GM12874 (cell line): ENCODE measurements around the gene DRD4.

ENCODE experiments used
- CTCF ChIP-seq: IDR thresholded peaks from 2 replicates; pipeline ENCODE4 v1.5.1; 2011; ENCODE audit warnings: low read depth, mild to moderate bottlenecking, control low read depth, low read length, moderate library complexity; ENCODE audit not compliant: insufficient read depth

Gene DRD4

DNA sequence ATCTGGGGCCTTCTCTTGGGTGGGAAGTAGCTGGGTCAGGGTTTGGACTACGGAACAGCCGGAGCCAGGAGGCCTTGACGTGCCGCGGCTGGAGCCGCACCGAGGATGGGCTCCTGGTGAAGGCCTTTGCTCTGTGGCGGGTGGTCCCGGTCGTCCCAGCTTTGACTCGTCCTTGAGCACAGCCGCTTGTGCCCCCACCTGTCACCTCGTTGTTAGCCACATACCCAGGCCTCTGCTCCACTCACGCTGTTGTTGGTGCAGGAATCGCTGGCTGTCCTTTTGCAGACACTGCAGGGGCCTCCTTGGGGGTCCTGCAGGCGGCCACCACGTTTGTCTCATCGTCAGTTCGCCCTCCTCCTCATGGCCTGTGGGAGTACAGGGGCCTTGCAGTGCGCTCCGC lies 43.7 kb upstream of the DRD4 start:
- TF ChIP-seq CTCF = no peak

DNA sequence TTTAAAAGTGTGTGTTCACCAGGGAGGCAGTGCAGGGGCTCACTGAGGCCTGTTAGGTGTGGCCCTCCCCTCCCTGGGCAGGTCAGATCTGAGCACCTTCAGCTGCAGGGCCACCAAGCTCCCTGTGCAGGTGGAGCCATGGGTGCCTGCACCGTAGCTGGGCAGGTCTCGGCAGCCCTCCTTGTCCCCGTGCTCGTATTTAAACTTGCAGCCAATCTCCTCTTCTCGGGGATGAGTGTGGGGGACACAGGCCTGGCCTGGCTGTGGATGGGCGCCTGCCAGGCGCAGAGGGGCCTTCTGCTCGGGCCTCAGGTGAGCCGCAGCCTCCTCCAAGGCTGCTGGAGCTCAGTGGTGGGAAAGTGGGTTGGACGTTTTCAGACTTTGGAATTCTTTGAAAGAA lies 41.7 kb upstream of the DRD4 start:
- TF ChIP-seq CTCF = no peak

DNA sequence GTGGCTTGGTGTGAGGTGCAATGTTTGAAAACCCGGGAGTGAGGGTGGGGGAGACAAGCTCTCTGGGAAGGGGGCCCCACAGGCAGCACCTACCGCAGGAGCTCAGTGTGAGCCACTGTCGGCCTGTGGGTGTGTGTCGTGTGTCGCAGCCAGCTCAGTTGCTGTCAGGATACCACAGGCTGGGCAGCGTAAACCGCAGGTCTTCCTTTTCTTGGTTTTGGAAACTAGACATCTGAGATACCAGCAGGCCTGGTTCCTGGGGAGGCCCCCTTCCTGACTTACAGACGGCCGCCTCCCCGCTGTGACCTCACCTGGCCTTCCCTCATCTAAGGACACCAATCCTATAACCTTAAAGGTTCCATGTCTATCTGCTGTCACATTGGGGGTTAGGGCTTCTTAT lies 40.7 kb upstream of the DRD4 start:
- no peak for TF ChIP-seq CTCF

- peak; percentile 46 for TF ChIP-seq CTCF
Observed at GRCh38 chr11:597166-597725, 39.8 kb upstream of the DRD4 start.

DNA sequence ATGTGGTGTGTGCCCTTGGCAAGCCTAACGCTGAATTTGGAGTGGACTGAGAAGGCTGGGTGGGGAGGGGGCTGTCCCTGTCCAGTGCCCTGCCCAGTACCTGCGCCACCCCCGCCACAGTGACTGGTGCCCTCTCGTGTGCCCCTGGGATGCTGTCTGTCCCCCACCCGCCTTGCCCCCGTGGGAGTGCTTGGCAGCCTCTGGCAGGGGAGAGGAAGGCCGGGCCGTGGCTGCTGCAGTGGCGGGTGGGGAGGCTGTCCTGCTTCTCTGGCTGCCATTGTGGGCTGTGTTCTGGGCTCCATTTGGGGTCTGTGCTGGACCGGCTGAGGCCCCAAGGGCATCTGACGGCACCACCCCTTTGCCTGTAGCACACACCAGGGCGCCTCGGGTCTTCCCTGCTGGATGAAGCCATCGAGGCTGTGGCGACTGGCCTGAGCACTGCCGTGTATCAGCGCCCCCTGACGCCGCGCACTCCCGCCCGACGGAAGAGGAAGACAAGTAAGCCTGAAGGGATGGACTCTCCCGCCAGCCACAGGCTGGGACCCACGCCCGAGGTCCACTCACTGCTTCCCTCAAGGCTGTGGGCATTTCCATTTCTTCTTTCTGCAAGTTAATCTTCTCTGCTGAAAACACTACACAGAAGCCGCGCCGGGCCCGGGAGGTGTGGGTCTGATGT lies 38.9 kb upstream of the DRD4 start:
- no peak for TF ChIP-seq CTCF

DNA sequence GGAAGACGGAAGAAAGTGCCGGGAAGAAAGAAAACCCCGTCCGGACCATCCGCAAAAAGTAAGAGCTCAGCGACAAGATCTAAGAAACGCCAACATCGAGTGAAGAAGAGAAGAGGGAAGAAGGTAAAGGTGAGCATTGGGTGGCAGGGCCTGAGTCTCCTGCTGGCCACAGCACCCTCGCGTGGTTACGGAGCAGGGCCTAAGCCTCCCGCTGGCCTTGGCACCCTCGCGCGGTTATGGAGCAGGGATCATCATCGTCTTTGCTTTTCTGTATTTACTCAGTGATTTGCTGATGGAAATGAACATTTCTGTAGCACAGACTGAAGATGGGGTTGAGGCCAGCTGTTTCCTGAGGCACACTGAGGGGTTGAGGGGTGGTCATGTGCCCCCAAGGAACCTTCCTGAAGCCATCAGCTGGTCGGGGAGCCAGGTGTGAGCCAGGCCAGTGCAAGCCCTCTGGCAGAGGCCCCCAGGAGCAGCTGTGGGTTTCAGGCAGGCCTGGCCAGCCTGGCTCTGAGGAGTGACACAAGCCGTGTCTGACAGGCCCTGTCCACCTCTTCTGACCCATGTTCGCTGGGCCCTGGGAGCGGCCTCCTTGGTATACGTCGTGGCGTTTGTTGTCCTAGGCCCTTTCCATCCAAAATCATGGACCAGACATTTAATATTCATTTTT lies 35.4 kb upstream of the DRD4 start:
- TF ChIP-seq CTCF = no peak

- TF ChIP-seq CTCF = no peak
Observed at GRCh38 chr11:603154-603553, 33.9 kb upstream of the DRD4 start.
